ENCODE results near the gene PDCD4. TPM values are rescaled to one million over a fixed set of nuclear protein-coding genes. Genes with fewer than 3 reads are reported as not detected.

The PDCD4 gene
- total and polyA plus RNA-seq, 2 of the 13 experiments (the other 11 are each of a cell fraction or from before 2014, with no cell fraction given), result 22.8 to 56.2 TPM

Other genes starting within 250 kb of the PDCD4 start
- gene RBM20, start 227.6 kb upstream of the PDCD4 start, total RNA-seq (2016; rRNA removed; fragmentation: Illumina TruSeq; extraction: Trizol), result 0.02 TPM in 1 of 2 replicates, not detected in the other
- 0.16 and 0.22 TPM in 2 replicates for gene RBM20, start 227.6 kb upstream of the PDCD4 start, polyA plus RNA-seq (2011; rRNA removed)
- 24.1 and 28.9 TPM in 2 replicates for gene BBIP1, start 47.3 kb downstream of the PDCD4 start, total RNA-seq (2016; rRNA removed; fragmentation: Illumina TruSeq; extraction: Trizol)
- 12.2 and 18.3 TPM in 2 replicates for gene BBIP1, start 47.3 kb downstream of the PDCD4 start, polyA plus RNA-seq (2011; rRNA removed)
- gene SHOC2, start 47.7 kb downstream of the PDCD4 start, total RNA-seq (2016; rRNA removed; fragmentation: Illumina TruSeq; extraction: Trizol), result 25.5 and 44.4 TPM in 2 replicates
- gene SHOC2, start 47.7 kb downstream of the PDCD4 start, polyA plus RNA-seq (2011; rRNA removed), result 8.0 and 8.6 TPM in 2 replicates
- gene ADRA2A, start 205.1 kb downstream of the PDCD4 start, total RNA-seq (2016; rRNA removed; fragmentation: Illumina TruSeq; extraction: Trizol), result not detected in 2 replicates
- 0.01 TPM in 1 of 2 replicates, not detected in the other for gene ADRA2A, start 205.1 kb downstream of the PDCD4 start, polyA plus RNA-seq (2011; rRNA removed)